Fibroblast of mammary gland (primary cell): ENCODE measurements around the gene TRAPPC11.
A peak's percentile ranks its signal among the peaks of the same experiment; 100 is the strongest.

Experiments
- DNase-seq: peaks from one replicate; pipeline ENCODE4 v3.0.0-alpha.2; 2010; ENCODE audit warnings: low read depth
- H3K4me3 ChIP-seq: 2 replicates; pipeline ENCODE4 v1.5.1; 2011; ENCODE audit warnings: low read depth, mild to moderate bottlenecking, low read length, moderate library complexity; ENCODE audit not compliant: control insufficient read depth
- CTCF ChIP-seq: conservative IDR thresholded peaks from 2 replicates; pipeline ENCODE4 v1.5.1; 2011; ENCODE audit warnings: low read depth, low read length, inconsistent platforms; ENCODE audit not compliant: control insufficient read depth, insufficient read depth

The TRAPPC11 gene

GRCh38 chr4:183700407-183700806, 41.3 kb downstream of the TRAPPC11 start:
- no peak for TF ChIP-seq CTCF
- DNase-seq: no peak
- no peak overlapping the region for H3K4me3 ChIP-seq

GRCh38 chr4:183702492-183702891, 43.4 kb downstream of the TRAPPC11 start:
- DNase-seq: no peak
- no peak for TF ChIP-seq CTCF

GRCh38 chr4:183714626-183715025, 55.5 kb downstream of the TRAPPC11 start:
- no peak for TF ChIP-seq CTCF
- H3K4me3 ChIP-seq: no peak overlapping the region
- no peak for DNase-seq

More at GRCh38 chr4:183702492-183702891, 43.4 kb downstream of the TRAPPC11 start:
- no peak overlapping the region for H3K4me3 ChIP-seq

- TF ChIP-seq CTCF: no peak
- no peak overlapping the region for H3K4me3 ChIP-seq
- DNase-seq: no peak
These were observed 57.2 kb downstream of the TRAPPC11 start for GRCh38 chr4:183716302-183716701.

GRCh38 chr4:183718876-183719275, 59.8 kb downstream of the TRAPPC11 start:
- DNase-seq: no peak
- TF ChIP-seq CTCF: no peak
- H3K4me3 ChIP-seq: no peak overlapping the region

GRCh38 chr4:183721207-183722081, 62.4 kb downstream of the TRAPPC11 start:
- TF ChIP-seq CTCF: peak; percentile 56
- peak overlapping the region; percentile 33 for H3K4me3 ChIP-seq
- DNase-seq: peak; percentile 63
